GM13976 (cell line): ENCODE measurements around the gene NDUFV2.

ENCODE experiments used
- DNase-seq: peaks from one replicate; pipeline ENCODE4 v3.0.0; 2012; ENCODE audit warnings: low spot score
- CTCF ChIP-seq: IDR thresholded peaks from 2 replicates; pipeline ENCODE4 v1.5.1; 2012; ENCODE audit warnings: borderline replicate concordance, mild to moderate bottlenecking; ENCODE audit not compliant: insufficient read depth; ENCODE audit errors: extremely low read depth, missing control alignments, control extremely low read depth
- in situ Hi-C: fragments of 300-500 bp; cut with MboI; formaldehyde crosslinking; loops from one replicate; pipeline ENCODE4 v1.12.0; 2022; ENCODE audit warnings: low sequenced_read_pairs, mixed read lengths, inconsistent platforms; ENCODE audit not compliant: unreplicated experiment

NDUFV2 gene

GRCh38 chr18:9069601-9070000 is 32.9 kb upstream of the NDUFV2 start:
- in situ Hi-C loops: no loop called here
- DNase-seq: no peak

GRCh38 chr18:9070212-9070611 is 32.3 kb upstream of the NDUFV2 start:
- in situ Hi-C loops: loop anchor here (10.0 kb wide), 1 partner anchor 265 kb away; the partner anchor contains the start of gene TWSG1
- no peak for TF ChIP-seq CTCF
- DNase-seq: no peak

More at GRCh38 chr18:9069601-9070000, 32.9 kb upstream of the NDUFV2 start:
- TF ChIP-seq CTCF: no peak

GRCh38 chr18:9079818-9080528 is 22.5 kb upstream of the NDUFV2 start:
- in situ Hi-C loops: loop anchor here (10.0 kb wide), 1 partner anchor 255 kb away; the partner anchor contains the start of gene TWSG1
- DNase-seq: no peak
- no peak for TF ChIP-seq CTCF

GRCh38 chr18:9081940-9082339 is 20.6 kb upstream of the NDUFV2 start:
- no peak for DNase-seq
- in situ Hi-C loops: no loop called here
- TF ChIP-seq CTCF: no peak

GRCh38 chr18:9082711-9083510 is 19.6 kb upstream of the NDUFV2 start:
- in situ Hi-C loops: no loop called here
- DNase-seq: no peak
- TF ChIP-seq CTCF: no peak

GRCh38 chr18:9086015-9086414 is 16.5 kb upstream of the NDUFV2 start:
- no peak for DNase-seq
- TF ChIP-seq CTCF: no peak
- in situ Hi-C loops: no loop called here
